ENCODE results near the gene CHMP1B.
A peak's percentile ranks its signal among the peaks of the same experiment; 100 is the strongest.
"Not testable (repeated sequence)": the region's sequence is repeated elsewhere in the genome, so short reads cannot be mapped to it uniquely, and the experiment has no call there.

The CHMP1B gene

DNA sequence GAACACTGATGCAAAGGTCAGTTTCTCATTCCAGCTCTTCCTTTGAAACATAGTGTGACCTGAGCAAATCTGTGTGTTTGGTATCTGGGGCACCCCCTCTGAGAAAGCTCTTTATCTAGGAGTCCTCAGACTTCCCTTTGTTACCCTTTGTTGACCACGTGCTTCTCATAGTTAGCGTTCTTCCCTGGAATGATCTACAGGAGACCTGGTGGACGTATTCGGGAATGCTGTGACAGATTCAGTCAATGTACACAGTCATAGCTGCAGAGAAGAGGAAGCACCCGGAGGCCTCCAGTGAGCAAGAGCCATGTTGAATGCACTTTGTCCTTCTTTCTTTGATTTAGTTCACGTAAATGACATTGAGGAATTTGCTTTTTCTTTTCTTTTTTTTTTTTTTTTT, 10.7 kb upstream of the CHMP1B start:
- no peak for DNase-seq (ENCODE audit: low read depth)

DNA sequence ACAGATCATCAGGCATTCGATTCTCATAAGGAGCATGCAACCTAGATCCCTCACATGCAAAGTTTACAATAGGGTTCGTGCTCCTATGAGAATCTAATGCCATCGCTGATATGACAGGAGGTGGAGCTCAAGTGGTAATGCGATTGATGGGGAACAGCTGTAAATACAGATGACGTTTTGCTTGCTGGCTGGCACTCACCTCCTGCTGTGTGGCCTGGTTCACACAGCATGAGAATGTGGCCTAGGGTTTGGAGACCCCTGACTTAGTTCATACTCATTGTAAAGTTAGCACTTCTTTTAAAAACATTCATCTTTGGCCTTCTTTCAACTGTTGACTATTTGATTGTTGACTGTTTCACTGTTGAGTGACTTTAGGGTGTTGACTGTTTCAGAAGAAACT, 8.7 kb upstream of the CHMP1B start:
- no peak for DNase-seq (ENCODE audit: low read depth)

DNA sequence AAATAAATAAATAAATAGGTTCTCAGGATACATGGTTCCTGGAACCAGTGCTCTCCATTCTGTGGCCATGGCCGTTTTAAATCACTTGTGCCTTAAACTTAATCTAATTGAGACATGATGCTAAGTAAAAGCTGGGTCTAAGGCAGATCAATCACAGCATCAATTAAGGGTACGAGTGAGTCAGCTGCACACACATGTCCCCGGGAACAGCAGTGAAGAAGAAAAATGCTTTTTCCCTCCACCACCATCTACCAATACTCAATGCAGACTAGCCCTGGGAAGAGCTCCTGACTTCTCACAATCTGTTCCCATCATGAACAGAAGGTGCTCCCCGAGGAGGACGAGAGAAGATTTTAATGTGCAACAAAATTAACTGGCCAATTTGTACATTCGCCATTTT, 6.8 kb upstream of the CHMP1B start:
- no peak for DNase-seq (ENCODE audit: low read depth)

DNA sequence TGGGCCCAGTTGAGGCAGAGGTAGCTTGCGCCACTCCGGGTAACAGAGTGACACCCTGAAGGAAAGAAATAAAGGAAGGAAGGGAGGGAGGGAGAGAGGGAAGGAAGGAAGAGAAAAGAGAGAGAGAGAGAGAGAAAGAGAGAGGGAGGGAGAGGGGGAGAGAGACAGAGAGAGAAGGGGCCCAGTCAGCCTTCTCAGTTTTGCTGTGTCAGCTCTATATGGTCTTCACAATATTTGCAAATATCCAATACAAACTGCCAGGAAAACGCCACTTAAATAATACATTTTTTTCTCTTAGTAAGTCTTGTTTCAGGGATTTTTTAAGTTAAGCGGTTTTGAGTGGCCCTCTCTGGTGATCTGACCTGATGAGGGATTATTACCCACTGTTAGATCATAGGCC, 5.6 kb upstream of the CHMP1B start:
- DNase-seq (ENCODE audit: low read depth) = no peak

DNA sequence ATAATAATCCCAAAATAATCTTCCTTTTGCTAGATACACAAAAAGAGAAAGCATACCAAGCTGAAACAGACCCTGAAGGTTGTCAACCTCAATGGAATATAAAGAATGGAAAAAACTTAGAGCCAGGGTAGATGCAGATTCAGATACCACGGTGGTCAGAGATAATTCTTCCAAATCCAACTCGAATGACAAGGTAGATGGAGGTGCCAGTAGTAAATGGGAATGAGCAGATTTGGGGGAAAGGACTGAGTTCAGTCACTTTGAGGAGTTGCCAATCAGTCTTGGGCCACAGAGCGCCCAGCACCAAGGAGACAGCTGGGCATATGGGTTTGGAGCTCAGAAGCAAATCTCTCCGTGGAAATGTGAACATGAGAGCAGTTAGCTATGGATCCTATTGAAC, 3.4 kb upstream of the CHMP1B start:
- no peak for DNase-seq (ENCODE audit: low read depth)

DNA sequence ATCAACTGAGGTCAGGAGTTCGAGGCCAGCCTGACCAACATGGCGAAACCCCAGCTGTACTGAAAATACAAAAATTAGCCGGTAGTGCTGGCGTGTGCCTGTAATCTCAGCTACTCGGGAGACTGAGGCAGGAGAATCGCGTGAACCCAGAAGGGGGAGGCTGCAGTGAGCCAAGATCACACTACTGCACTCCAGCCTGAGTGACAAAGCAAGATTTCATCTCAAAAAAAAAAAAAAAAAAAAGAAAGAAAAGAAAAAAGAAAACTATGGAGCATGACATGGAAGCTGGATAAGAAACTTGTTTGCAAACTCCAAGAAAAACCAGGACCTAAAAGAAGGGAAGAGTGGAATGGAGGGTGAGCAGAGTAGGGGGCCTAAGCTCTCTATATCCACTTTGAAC, 1.9 kb upstream of the CHMP1B start:
- no peak for DNase-seq (ENCODE audit: low read depth)

- peak; percentile 65 for DNase-seq (ENCODE audit: low read depth)
Measured at GRCh38 chr18:11849841-11850634, 1.2 kb upstream of the CHMP1B start.

DNA sequence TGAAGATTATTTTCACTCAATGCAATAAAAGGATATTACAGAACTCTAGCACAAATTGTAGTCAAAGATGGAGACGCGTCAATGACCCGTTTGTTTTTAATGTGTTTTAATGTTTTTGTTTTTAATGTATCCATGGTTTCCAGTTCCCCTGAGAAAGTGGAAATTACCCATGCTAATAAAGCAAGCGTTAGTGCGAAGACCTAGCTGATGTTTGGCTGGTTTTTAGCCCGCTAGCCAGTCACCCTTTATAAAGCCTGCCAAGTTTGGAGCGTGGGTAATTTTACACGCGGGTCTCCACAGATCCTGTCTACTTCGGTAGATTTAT, 430 bp upstream of the CHMP1B start:
- DNase-seq (ENCODE audit: low read depth) = no peak

DNA sequence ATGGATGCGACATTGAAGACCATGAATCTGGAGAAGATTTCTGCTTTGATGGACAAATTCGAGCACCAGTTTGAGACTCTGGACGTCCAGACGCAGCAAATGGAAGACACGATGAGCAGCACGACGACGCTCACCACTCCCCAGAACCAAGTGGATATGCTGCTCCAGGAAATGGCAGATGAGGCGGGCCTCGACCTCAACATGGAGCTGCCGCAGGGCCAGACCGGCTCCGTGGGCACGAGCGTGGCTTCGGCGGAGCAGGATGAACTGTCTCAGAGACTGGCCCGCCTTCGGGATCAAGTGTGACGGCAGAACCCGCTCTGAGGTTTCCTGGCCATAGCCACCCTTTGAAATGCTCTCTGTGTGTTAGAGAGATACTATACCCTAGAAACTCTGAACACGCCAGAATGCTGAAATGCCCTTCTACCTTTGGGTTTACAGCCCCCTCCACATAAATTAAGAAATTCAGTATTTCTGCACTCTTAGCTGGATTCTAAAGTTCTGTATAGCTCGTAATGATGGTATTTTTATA, 659 bp downstream of the CHMP1B start:
- DNase-seq (ENCODE audit: low read depth) = peak; percentile 34

GRCh38 chr18:11854554-11854953, 3.3 kb downstream of the CHMP1B start:
- not testable (repeated sequence) for DNase-seq (ENCODE audit: low read depth)

DNA sequence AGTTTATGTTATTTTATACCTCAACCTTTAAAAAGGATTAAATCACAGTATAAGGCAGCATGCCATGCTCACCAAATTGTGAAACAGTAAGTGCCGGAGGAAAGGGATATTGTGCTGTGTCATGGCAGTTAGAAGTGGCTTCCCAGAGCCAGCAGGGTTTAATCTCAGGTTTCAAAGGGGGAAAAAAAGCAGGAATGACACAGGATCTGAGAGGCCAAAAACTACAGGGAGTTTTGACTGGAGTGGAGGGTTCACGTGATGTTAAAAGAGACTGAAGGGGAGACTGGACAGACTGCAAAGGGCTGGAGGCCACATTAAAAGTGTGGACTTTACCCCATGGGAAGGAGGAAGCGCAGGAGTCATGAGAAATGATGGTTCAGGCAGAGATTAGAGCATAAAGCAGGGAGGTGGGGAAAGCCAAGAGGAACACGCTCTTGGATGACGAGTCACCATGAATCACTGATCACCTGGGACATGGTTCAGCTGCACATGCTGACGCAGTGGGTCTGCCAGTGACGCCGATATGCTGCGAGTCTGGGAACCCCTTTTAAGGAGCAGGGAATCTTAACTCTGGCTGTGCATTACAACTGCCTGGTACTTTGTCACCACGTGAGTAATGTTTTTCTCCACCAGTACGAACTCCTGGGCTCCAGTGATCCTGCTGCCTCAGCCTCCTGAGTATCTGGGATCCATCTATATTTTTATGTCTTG, 6.1 kb downstream of the CHMP1B start:
- DNase-seq (ENCODE audit: low read depth) = no peak

DNA sequence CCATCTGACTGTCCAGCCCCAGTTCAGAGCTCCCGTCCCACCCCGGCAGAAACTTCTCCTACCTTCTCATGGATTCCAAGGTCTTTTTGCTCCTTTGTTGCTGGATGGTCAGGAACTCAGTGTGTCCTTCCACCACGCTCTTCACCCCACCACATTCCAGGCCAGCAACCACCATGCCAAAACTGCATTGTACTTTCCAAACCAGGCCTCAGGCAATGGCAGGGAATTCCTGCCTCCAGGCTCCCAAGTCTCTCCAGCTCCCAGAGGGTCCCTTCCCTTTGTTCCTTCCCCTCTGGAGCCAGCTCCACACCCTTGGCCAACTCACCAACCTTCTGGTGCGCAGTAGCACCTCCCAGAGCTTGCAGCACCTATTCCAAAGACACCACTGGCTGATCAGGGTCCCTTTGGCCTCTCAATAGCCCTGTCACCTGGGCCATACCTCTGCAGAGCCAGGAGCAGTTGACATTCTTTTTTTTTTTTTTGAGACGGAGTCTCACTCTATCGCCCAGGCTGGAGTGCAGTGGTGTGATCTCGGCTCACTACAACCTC, 8.1 kb downstream of the CHMP1B start:
- DNase-seq (ENCODE audit: low read depth) = no peak

GRCh38 chr18:11859903-11860407, 8.7 kb downstream of the CHMP1B start:
- DNase-seq (ENCODE audit: low read depth) = no peak

DNA sequence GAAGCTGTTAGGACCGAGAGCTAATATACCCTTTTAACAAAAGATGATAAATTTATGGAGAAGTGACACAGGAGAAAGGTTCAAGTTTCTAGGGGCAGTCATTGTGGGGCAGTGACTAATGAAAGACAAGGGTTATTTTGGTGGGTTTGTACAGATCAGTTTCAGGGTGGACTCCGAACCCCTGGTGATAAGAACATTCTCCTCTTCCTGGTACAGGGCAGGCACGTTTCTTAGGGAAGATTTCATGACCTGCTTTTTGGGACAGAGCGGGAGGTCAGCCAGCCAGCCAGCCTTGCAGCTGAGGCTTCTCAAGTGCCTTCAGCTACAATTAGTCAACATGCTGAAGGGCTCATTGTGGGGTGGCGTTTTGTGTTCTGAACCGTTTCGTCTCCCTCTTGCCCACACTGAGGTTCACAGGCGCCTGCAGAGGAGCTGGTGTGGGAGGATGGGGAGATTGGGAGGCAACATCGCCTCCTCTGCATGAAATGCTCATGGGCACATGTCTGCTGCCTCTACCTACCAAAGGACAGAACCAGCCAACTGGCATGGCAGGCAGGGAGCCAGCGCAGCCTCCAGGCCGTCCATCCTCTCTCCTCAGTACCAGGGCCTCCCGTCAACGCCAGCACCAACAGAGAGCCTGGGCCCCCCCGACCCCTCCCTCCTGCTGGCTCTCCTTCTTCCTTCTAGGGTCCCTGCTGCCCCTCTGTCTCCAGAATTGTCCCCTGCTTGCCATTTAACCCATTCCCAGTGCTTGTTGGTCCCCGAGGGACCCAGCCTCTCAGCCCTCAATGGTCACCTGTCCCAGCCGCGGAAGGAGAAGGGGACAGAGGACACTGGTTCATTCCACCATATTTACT, 9.6 kb downstream of the CHMP1B start:
- no peak for DNase-seq (ENCODE audit: low read depth)

- no peak for DNase-seq (ENCODE audit: low read depth)
Measured at GRCh38 chr18:11861583-11862288, 10.5 kb downstream of the CHMP1B start.

DNA sequence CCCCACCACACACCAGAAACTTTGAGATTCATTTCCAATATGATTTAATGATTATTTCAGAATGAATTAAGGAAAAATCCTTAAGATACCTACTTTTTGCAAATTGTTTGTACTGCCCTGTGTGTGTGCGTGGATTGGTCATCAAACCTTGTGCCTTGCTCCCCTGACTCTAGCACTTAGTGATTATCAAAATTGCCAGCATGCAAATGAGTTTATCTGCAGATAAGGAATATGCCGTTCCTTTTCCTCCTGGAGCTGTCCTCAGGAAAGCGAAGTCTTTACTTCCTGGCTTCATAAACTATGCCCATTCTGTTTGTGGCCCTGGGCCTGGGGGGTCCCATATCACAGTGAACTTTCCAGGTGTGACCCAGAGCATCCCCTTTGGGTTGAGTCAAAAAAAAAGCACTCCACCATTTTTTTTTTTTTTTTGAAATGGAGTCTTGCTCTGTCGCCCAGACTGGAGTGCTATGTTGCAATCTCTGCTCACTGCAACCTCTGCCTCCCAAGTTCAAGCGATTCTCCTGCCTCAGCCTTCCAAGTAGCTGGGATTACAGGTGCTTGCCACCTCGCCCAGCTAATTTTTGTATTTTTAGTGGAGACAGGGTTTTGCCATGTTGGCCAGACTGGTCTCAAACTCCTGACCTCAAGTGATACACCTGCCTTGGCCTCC, 11.4 kb downstream of the CHMP1B start:
- no peak for DNase-seq (ENCODE audit: low read depth)

- DNase-seq (ENCODE audit: low read depth) = no peak
Measured at GRCh38 chr18:11864471-11864870, 13.3 kb downstream of the CHMP1B start.

GRCh38 chr18:11865071-11865470, 13.9 kb downstream of the CHMP1B start:
- DNase-seq (ENCODE audit: low read depth) = no peak

- DNase-seq (ENCODE audit: low read depth) = no peak
Measured at GRCh38 chr18:11866329-11866728, 15.1 kb downstream of the CHMP1B start.

DNA sequence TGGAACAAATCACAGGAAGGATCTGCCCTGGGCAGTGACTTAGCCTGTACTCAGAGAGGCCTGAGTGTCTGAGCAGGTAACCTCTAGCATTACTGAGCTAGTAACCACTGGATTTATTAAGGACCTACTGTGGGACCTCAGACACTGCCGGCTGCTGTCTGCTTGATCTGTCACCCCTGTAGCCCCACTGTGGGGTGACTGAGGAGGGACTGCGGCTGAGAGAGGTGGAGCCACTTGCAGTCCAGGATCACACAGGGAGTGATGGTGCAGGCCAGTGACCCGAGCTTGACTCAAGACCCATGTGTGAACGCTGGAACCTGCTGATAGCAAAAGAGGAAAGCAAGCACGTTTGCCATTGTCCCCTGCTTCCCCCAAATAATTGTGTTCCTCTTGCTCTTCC, 15.6 kb downstream of the CHMP1B start:
- DNase-seq (ENCODE audit: low read depth) = no peak

DNA sequence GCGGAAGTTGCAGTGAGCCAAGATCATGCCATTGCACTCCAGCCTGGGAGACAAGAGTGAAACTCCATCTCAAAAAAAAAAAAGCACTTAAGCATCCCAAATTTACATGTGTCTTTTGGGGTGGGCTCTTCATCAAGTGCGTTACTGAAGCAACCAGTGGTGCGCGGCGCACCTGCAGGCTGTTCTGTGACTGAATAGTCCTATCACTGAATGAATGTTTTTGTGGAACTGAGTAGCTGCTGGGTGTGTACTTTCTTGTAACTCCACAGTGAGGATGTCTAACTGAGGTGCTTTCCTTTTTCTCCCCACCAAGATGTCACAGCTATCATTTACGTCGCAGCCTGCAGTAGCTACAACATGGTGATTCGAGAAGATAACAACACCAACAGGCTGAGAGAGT, 17.0 kb downstream of the CHMP1B start:
- DNase-seq (ENCODE audit: low read depth) = no peak
